Suprapubic skin (tissue), 4 donors: ENCODE measurements around the gene ZFP3.

Source experiments
- CTCF ChIP-seq, 2 donors: fragments of 200-600 bp in 1 of 2; fragments of 450-650 bp in 1 of 2; sonication (generic) in 1 of 2; IDR thresholded peaks; one replicate each; pipeline ENCODE4 v1.5.1; 2016 to 2019; ENCODE audit warnings: antibody characterized with exemption in 2 of 2, mild to moderate bottlenecking in 1 of 2, moderate library complexity in 1 of 2
- POLR2A ChIP-seq, 2 donors: fragments of 450-650 bp; IDR thresholded peaks; one replicate each; pipeline ENCODE4 v1.6.1; 2017; ENCODE audit warnings: antibody characterized with exemption in 2 of 2, mild to moderate bottlenecking in 2 of 2, moderate library complexity in 2 of 2
- POLR2AphosphoS5 ChIP-seq, 3 donors: sonication (generic); formaldehyde crosslinking; IDR thresholded peaks; one replicate each; pipeline ENCODE4 v1.6.1; 2017; ENCODE audit warnings: antibody characterized with exemption in 3 of 3

DNA sequence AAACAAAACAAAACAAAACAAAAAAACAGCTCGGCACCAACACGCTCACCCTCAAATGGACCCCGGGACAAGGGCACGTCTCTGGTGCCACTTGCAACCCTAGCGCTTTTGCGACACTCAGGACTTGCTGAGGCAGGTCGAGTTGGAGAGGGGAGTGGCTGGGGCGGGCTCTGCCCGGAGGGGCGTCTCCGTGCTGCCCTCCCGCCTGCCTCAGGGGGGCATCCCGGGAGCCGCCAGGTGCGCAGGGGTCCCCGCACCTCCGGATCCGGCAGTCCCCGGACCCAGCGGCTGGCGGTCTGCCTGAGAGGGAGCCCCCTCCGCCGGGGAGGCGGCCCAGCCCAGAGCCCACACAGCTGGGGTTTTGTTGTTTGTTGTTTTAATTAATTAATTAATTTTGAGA lies 43.0 kb upstream of the ZFP3 start, which contains the start of gene SLC52A1:
- TF ChIP-seq POLR2A (IDR thresholded peaks at IDR 0.05), result no peak
- no peak for TF ChIP-seq CTCF (IDR thresholded peaks at IDR 0.05)
- TF ChIP-seq POLR2AphosphoS5 (IDR thresholded peaks at IDR 0.05), result no peak
